Keratinocyte (primary cell): ENCODE measurements around the gene ZNF396. TPM values are rescaled to one million over a fixed set of nuclear protein-coding genes. Genes with fewer than 3 reads are reported as not detected.

ENCODE experiments used
- DNase-seq: peaks from one replicate; pipeline ENCODE4 v3.0.0-alpha.2; 2011; ENCODE audit warnings: low read depth, missing footprints, low spot score
- FAIRE-seq: peaks from 2 replicates; lab custom pipeline; 2011; peaks lifted over from hg19 to GRCh38; lab: Jason Lieb, UNC
- H2AFZ ChIP-seq: 2 replicates; pipeline ENCODE4 v1.6.0; 2012; ENCODE audit warnings: low read length, control low read depth, inconsistent platforms; ENCODE audit not compliant: control insufficient read depth
- H3K27ac ChIP-seq: 2 replicates; pipeline ENCODE4 v1.5.1; 2011; ENCODE audit warnings: low read length; ENCODE audit not compliant: control insufficient read depth, insufficient read depth
- H3K27me3 ChIP-seq: 3 replicates; pipeline ENCODE4 v1.6.0; 2011; ENCODE audit warnings: low read length; ENCODE audit not compliant: control insufficient read depth, insufficient read depth; ENCODE audit errors: extremely low read depth
- H3K36me3 ChIP-seq, 2 experiments: 2 replicates in 1 of 2; 3 replicates in 1 of 2; pipeline ENCODE4 v1.5.1; 2011; ENCODE audit warnings: low read length in 2 of 2, mild to moderate bottlenecking in 1 of 2; ENCODE audit not compliant: control insufficient read depth in 2 of 2, insufficient read depth in 2 of 2; ENCODE audit errors: extremely low read depth in 1 of 2
- H3K4me1 ChIP-seq: 3 replicates; pipeline ENCODE4 v1.5.1; 2011; ENCODE audit warnings: low read length; ENCODE audit not compliant: control insufficient read depth, insufficient read depth; ENCODE audit errors: extremely low read depth
- H3K4me2 ChIP-seq: 3 replicates; pipeline ENCODE4 v1.6.0; 2011; ENCODE audit warnings: low read depth, low read length; ENCODE audit not compliant: control insufficient read depth, insufficient read depth; ENCODE audit errors: extremely low read depth
- H3K4me3 ChIP-seq, 3 experiments: fragments of 200-600 bp in 1 of 3; sonication (generic) in 1 of 3; 2 replicates in 2 of 3; 3 replicates in 1 of 3; pipeline ENCODE4 v1.5.1; 2011 to 2016; ENCODE audit warnings: low read length in 3 of 3, mild to moderate bottlenecking in 3 of 3, control low read depth in 2 of 3, inconsistent platforms in 1 of 3, low read depth in 1 of 3, mixed read lengths in 1 of 3, mixed run types in 1 of 3, moderate library complexity in 1 of 3; ENCODE audit not compliant: control insufficient read depth in 2 of 3, insufficient read depth in 2 of 3; ENCODE audit errors: extremely low read depth in 1 of 3
- H3K79me2 ChIP-seq: 2 replicates; pipeline ENCODE4 v1.6.0; 2012; ENCODE audit warnings: low read length; ENCODE audit not compliant: control insufficient read depth, insufficient read depth
- H3K9ac ChIP-seq: 3 replicates; pipeline ENCODE4 v1.6.0; 2011; ENCODE audit warnings: low read length; ENCODE audit not compliant: control insufficient read depth, insufficient read depth; ENCODE audit errors: extremely low read depth
- H3K9me1 ChIP-seq: 3 replicates; pipeline ENCODE4 v1.6.0; 2011; ENCODE audit warnings: low read length; ENCODE audit not compliant: control insufficient read depth, insufficient read depth; ENCODE audit errors: extremely low read depth
- H3K9me3 ChIP-seq: 2 replicates; pipeline ENCODE4 v1.5.1; 2012; ENCODE audit warnings: low read depth, low read length; ENCODE audit not compliant: control insufficient read depth
- H4K20me1 ChIP-seq: 3 replicates; pipeline ENCODE4 v1.6.0; 2011; ENCODE audit warnings: low read length; ENCODE audit not compliant: control insufficient read depth, insufficient read depth; ENCODE audit errors: extremely low read depth
- EZH2 ChIP-seq: IDR thresholded peaks from one replicate; pipeline ENCODE4 v1.6.1; 2012; ENCODE audit warnings: inconsistent platforms, mild to moderate bottlenecking, low read length, moderate library complexity
- dilution Hi-C: fragments of 300-500 bp; cut with MboI; formaldehyde crosslinking; loops from one replicate; pipeline ENCODE4 v1.7.0; 2020; ENCODE audit warnings: low sequenced_read_pairs; ENCODE audit not compliant: extremely low pct_ligation_motif_present
- polyA plus RNA-seq, 5 experiments: library from polyadenylated mRNA; depleted of rRNA in 3 of 5; stranded (reverse) in 3 of 5; stranded (forward) in 1 of 5; unstranded in 1 of 5; fragments of >200 nt; gene quantifications; 1 replicate in 1 of 5; 2 replicates in 3 of 5; 3 replicates in 1 of 5; pipeline versions ENCODE4 v1.2.1 to v1.2.3, GENCODE V29; 2011 to 2012; ENCODE audit warnings: missing spikeins in 2 of 5, low read depth in 1 of 5, low replicate concordance in 1 of 5
- TF ChIP-seq, protein P1 (sequence below), 3 experiments: IDR thresholded peaks in 1 of 3; conservative IDR thresholded peaks in 1 of 3; optimal IDR thresholded peaks in 1 of 3; 2 replicates in 2 of 3; 3 replicates in 1 of 3; pipeline versions ENCODE3 to v1.5.1; 2011; ENCODE audit warnings: low read length in 3 of 3, mild to moderate bottlenecking in 3 of 3, moderate library complexity in 2 of 3, control low read depth in 1 of 3, inconsistent platforms in 1 of 3; ENCODE audit not compliant: insufficient read depth in 2 of 3; ENCODE audit errors: extremely low read depth in 1 of 3

ZNF396 gene
- polyA plus RNA-seq, 1 donor (not counting 4 experiments of a cell fraction or from before 2014, with no cell fraction given): 0.49 TPM

DNA sequence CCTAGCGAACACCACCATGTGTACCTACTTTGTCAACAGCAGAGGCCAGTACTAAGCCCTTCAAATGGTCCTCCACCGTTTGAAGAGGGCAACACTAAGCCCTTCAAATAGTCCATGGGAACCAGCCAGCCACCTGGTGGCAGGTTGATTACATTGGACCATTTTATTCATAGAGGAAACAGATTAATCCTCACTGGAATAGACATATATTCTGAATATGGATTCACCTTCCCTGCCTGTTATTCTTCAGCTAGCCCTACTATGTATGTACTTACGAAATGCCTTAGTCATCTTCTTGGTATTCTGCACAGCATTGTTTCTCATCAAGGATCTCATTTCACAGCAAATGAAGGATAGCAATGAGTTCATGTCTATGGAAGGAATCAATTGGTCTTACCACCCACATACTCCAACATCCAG, 10.0 kb upstream of the ZNF396 start:
- no peaks in the 10 kb centered on the region for H3K36me3 ChIP-seq

DNA sequence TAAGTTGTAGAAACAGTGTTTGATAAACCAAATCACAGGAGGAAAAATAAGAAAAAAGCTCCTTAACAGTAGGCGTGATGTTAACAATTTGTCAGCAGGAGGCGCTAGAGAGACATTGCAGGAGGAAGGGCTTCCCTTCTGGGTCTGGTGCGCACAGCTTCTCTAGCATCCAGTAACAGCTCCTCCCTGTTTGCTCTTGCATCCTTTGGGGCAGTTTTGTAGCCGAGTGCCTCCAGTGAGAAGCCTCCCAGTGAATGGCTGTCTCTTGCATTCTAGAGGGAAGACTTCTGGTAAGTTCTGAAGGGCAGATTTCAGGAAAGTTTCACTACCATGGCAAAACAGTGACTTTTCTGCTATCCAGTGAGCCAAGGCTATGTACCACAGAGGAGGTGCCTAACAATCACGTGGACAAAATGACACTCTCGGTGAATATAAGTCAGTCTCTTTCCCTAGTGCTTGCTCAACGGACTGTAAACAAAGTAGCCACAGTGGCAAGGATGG, 9.5 kb upstream of the ZNF396 start:
- Histone ChIP-seq H3K27ac (no peak overlapping the region), H3K36me3 (no peaks in the 10 kb centered on the region), H3K9me1 (no peaks in the 10 kb centered on the region), H3K9ac (no peak overlapping the region), H3K4me3 (no peak overlapping the region), H2AFZ (no peak overlapping the region), H4K20me1 (no peaks in the 10 kb centered on the region), H3K4me2 (no peak overlapping the region), H3K27me3 (no peaks in the 10 kb centered on the region), H3K9me3 (no peaks in the 10 kb centered on the region), H3K79me2 (no peaks in the 10 kb centered on the region), H3K4me1 (no peaks in the 10 kb centered on the region)
- FAIRE-seq (no peak), DNase-seq (peak; percentile 44)
- dilution Hi-C loops: no loop called here
- TF ChIP-seq, protein P1, sequence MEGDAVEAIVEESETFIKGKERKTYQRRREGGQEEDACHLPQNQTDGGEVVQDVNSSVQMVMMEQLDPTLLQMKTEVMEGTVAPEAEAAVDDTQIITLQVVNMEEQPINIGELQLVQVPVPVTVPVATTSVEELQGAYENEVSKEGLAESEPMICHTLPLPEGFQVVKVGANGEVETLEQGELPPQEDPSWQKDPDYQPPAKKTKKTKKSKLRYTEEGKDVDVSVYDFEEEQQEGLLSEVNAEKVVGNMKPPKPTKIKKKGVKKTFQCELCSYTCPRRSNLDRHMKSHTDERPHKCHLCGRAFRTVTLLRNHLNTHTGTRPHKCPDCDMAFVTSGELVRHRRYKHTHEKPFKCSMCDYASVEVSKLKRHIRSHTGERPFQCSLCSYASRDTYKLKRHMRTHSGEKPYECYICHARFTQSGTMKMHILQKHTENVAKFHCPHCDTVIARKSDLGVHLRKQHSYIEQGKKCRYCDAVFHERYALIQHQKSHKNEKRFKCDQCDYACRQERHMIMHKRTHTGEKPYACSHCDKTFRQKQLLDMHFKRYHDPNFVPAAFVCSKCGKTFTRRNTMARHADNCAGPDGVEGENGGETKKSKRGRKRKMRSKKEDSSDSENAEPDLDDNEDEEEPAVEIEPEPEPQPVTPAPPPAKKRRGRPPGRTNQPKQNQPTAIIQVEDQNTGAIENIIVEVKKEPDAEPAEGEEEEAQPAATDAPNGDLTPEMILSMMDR (optimal IDR thresholded peaks at IDR 0.05 in 1 of 3, IDR thresholded peaks at IDR 0.05 in 1 of 3, conservative IDR thresholded peaks at IDR 0.05 in 1 of 3; ENCODE audit: extremely low read depth in 1 of 3, insufficient read depth in 2 of 3, low read length in 3 of 3): peak; percentile 86 to 94 (median 89)
- no peak for TF ChIP-seq EZH2

More for the DNA sequence above, 10.0 kb upstream of the ZNF396 start:
- Histone ChIP-seq H3K4me3 (no peak overlapping the region), H3K27me3 (no peaks in the 10 kb centered on the region), H2AFZ (no peak overlapping the region), H3K4me1 (no peaks in the 10 kb centered on the region), H3K27ac (no peak overlapping the region), H3K9ac (no peak overlapping the region), H3K4me2 (no peak overlapping the region), H4K20me1 (no peaks in the 10 kb centered on the region), H3K79me2 (no peaks in the 10 kb centered on the region), H3K9me3 (no peaks in the 10 kb centered on the region), H3K9me1 (no peaks in the 10 kb centered on the region)
- no peak for TF ChIP-seq EZH2
- TF ChIP-seq, protein P1 (optimal IDR thresholded peaks at IDR 0.05 in 1 of 3, IDR thresholded peaks at IDR 0.05 in 1 of 3, conservative IDR thresholded peaks at IDR 0.05 in 1 of 3; ENCODE audit: extremely low read depth in 1 of 3, insufficient read depth in 2 of 3, low read length in 3 of 3): peak in 2 of 3 experiments; percentile 33 to 36
- DNase-seq (no peak), FAIRE-seq (no peak)
- dilution Hi-C loops: no loop called here
